PC-9 (cell line): ENCODE measurements around the gene CNOT10.

Experiments used
- CTCF ChIP-seq: fragments of 200-600 bp; sonication (generic); conservative IDR thresholded peaks from 2 replicates; pipeline ENCODE4 v1.6.1; 2017; ENCODE audit warnings: mixed run types, antibody characterized with exemption, mild to moderate bottlenecking, moderate library complexity
- EZH2 ChIP-seq: fragments of 200-600 bp; sonication (generic); IDR thresholded peaks from 2 replicates; pipeline ENCODE4 v1.8.0; 2017; ENCODE audit warnings: antibody characterized with exemption, low read depth

GRCh38 chr3:32781211-32781968 lies 96.4 kb downstream of the CNOT10 start:
- TF ChIP-seq CTCF, result peak; percentile 57; the same call in 1 of the 2 replicates
- TF ChIP-seq EZH2, result no peak
